RWPE2 (cell line): Measurements from ENCODE around the gene NPEPL1.

ENCODE experiments used
- ATAC-seq: fragments of 200-7000 bp; cut with Tn5 transposase; 3 replicates; pipeline ENCODE4 v1.9.1; 2021; ENCODE audit warnings: low read depth
- DNase-seq: peaks from one replicate; pipeline ENCODE4 v3.0.0-alpha.2; 2020; ENCODE audit warnings: low spot score
- H3K27ac ChIP-seq: fragments of 450-650 bp; 2 replicates; pipeline ENCODE4 v1.5.1; 2017; ENCODE audit warnings: mild to moderate bottlenecking; ENCODE audit not compliant: poor library complexity, severe bottlenecking
- H3K27me3 ChIP-seq: fragments of 250-450 bp; sonication (Bioruptor Pico); 2 replicates; pipeline ENCODE4 v1.5.1; 2021; ENCODE audit warnings: mild to moderate bottlenecking, moderate library complexity; ENCODE audit not compliant: insufficient read depth, poor library complexity, severe bottlenecking
- H3K36me3 ChIP-seq: fragments of 250-450 bp; sonication (Bioruptor Pico); 2 replicates; pipeline ENCODE4 v1.5.1; 2020; ENCODE audit warnings: low read depth, mild to moderate bottlenecking, moderate library complexity
- H3K4me1 ChIP-seq: fragments of 250-450 bp; sonication (Bioruptor Pico); 2 replicates; pipeline ENCODE4 v1.5.1; 2021; ENCODE audit warnings: mild to moderate bottlenecking, moderate library complexity; ENCODE audit not compliant: insufficient read depth, poor library complexity, severe bottlenecking
- H3K4me3 ChIP-seq: fragments of 250-450 bp; sonication (Bioruptor Pico); 2 replicates; pipeline ENCODE4 v1.5.1; 2021; ENCODE audit warnings: mild to moderate bottlenecking, moderate library complexity; ENCODE audit not compliant: severe bottlenecking
- H3K9me3 ChIP-seq: fragments of 250-450 bp; sonication (Bioruptor Pico); 2 replicates; pipeline ENCODE4 v1.5.1; 2021; ENCODE audit warnings: mild to moderate bottlenecking, moderate library complexity; ENCODE audit not compliant: severe bottlenecking
- TF ChIP-seq, protein P1 (sequence below): fragments of 450-650 bp; IDR thresholded peaks from one replicate; pipeline ENCODE4 v1.5.1; 2017; ENCODE audit warnings: mild to moderate bottlenecking, moderate library complexity; ENCODE audit not compliant: poor library complexity, severe bottlenecking

NPEPL1 gene

GRCh38 chr20:58715391-58715800 is 22.8 kb downstream of the NPEPL1 start:
- Histone ChIP-seq H3K9me3 (no peaks in the 10 kb centered on the region), H3K4me3 (no peak overlapping the region), H3K27me3 (peaks cover 7% of the 10 kb centered on the region), H3K27ac (no peak overlapping the region), H3K4me1 (no peaks in the 10 kb centered on the region), H3K36me3 (no peaks in the 10 kb centered on the region)
- peak; percentile 72 for DNase-seq
- TF ChIP-seq, protein P1, sequence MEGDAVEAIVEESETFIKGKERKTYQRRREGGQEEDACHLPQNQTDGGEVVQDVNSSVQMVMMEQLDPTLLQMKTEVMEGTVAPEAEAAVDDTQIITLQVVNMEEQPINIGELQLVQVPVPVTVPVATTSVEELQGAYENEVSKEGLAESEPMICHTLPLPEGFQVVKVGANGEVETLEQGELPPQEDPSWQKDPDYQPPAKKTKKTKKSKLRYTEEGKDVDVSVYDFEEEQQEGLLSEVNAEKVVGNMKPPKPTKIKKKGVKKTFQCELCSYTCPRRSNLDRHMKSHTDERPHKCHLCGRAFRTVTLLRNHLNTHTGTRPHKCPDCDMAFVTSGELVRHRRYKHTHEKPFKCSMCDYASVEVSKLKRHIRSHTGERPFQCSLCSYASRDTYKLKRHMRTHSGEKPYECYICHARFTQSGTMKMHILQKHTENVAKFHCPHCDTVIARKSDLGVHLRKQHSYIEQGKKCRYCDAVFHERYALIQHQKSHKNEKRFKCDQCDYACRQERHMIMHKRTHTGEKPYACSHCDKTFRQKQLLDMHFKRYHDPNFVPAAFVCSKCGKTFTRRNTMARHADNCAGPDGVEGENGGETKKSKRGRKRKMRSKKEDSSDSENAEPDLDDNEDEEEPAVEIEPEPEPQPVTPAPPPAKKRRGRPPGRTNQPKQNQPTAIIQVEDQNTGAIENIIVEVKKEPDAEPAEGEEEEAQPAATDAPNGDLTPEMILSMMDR: no peak
- ATAC-seq: no peak

GRCh38 chr20:58715801-58716475 is 23.3 kb downstream of the NPEPL1 start:
- ATAC-seq: 0 out of 3 replicates have a peak, but pooled peaks have one; percentile 1
- peak; percentile 84 for DNase-seq
- Histone ChIP-seq H3K36me3 (no peaks in the 10 kb centered on the region), H3K4me3 (no peak overlapping the region), H3K27ac (no peak overlapping the region), H3K27me3 (peaks cover 13% of the 10 kb centered on the region), H3K4me1 (no peaks in the 10 kb centered on the region), H3K9me3 (no peaks in the 10 kb centered on the region)
- TF ChIP-seq, protein P1: no peak

DNA sequence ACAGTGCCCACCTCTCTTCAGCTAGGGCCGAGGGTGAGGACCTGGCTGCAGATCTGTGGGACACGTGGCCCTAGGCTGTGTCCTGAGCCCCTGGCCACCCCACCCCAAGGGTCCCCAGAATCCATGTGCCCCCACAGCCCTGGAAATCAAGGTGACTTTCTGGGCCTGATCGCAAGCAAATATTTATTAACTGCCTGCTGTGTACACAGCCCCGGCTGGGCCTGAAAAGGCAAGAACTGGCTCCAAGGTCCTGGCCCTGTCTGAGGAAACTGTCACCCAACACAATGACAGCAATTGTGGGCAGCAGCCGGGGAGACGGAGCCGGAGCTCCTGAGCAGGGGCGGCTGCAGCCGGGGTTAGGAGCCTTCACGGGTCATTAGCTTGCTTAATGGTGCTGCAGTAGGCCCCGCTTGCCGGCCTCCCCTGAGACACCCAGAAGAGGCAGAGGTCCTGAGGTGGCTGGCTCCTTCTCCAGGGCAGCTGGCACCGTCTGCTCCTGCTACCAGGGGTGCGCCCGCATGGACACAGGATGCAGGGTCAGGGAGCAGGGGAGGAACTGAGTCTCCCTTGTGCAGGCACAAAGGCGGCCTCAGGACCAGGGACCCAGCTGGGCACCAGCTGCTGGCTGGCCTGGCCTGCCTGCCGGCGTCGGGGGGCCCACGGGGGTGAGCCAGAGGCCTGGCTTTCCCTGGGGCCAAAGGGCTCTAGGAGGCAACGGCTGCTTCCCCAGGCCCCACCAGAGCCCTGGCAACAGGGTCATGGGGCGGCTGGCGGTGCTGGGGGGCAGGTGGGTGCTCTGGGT is 24.1 kb downstream of the NPEPL1 start:
- no peak overlapping the region for H3K27ac ChIP-seq
- TF ChIP-seq, protein P1: no peak
- no peaks in the 10 kb centered on the region for H3K9me3 ChIP-seq
- DNase-seq: no peak
- H3K4me3 ChIP-seq: no peak overlapping the region
- no peaks in the 10 kb centered on the region for H3K36me3 ChIP-seq
- no peak; the same call in 2 of the 3 replicates for ATAC-seq
- peaks cover 20% of the 10 kb centered on the region for H3K27me3 ChIP-seq
- H3K4me1 ChIP-seq: no peaks in the 10 kb centered on the region

DNA sequence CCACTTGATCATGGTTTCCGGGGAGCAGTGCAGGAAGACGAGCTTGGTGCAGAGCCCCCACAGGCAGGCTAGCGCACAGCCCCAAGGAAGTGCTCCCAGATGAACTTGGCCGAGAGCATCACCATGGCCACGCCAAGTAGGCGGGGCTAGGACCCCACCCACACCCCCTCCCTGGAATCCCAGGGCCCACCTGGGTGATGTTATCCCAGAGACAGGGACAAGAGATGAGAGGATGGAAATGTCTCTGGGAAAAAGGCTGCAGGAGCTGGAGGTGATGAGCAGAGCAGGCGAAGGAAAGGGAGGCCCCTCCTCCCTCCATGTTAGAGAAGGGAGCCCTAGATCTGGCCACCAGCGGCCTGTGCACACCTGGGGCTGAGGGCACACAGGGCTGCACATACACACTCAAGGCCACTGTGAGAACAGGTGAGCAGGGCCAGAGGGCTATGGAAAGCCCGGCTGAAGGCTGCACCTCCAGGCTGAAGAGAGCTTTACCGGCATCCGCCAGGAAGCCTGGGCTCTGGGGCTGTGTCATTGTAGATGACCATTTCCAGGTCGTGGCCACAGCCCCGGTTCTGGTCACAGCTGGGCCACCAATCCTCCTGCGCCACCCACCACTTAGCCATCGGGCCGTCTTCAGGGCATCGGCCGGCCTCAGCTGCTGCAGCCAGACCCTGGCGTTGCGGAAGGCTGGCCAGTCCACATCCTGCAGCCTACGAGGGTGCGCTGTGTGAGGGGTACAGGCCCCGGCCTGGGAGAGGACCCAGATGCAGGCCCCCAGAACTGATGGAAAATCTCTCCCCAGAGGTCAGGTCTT is 24.9 kb downstream of the NPEPL1 start:
- DNase-seq: peak; percentile 83
- no peak overlapping the region for H3K4me3 ChIP-seq
- TF ChIP-seq, protein P1: no peak
- ATAC-seq: peak; percentile 8; the same call in 1 of the 3 replicates
- no peaks in the 10 kb centered on the region for H3K9me3 ChIP-seq
- no peak overlapping the region for H3K27ac ChIP-seq
- no peaks in the 10 kb centered on the region for H3K36me3 ChIP-seq
- peaks cover 28% of the 10 kb centered on the region for H3K27me3 ChIP-seq
- H3K4me1 ChIP-seq: no peaks in the 10 kb centered on the region
